Adrenal gland (tissue), 12 donors: Measurements from ENCODE around the gene SEMA3A. TPM values are rescaled to one million over a fixed set of nuclear protein-coding genes. Genes with fewer than 3 reads are reported as not detected.

Experiments
- DNase-seq, 7 donors: peaks; one replicate each; pipeline ENCODE4 v3.0.0-alpha.2; 2019 to 2020
- H3K27ac ChIP-seq, 5 donors: fragments of 200-600 bp; sonication (generic) in 4 of 5; 1 replicate in 3 of 5; 2 replicates in 2 of 5; pipeline versions ENCODE4 v1.5.1 to v1.8.0; 2016 to 2020; ENCODE audit warnings: mild to moderate bottlenecking in 1 of 5
- H3K27me3 ChIP-seq: fragments of 200-600 bp; 2 replicates; pipeline ENCODE4 v1.8.0; 2021
- H3K36me3 ChIP-seq, 2 donors: fragments of 200-600 bp; replicated peaks in 1 of 2; 1 replicate in 1 of 2; 2 replicates in 1 of 2; pipeline versions ENCODE4 v1.5.1 to v1.8.0; 2018 to 2022
- H3K4me1 ChIP-seq, 2 donors: fragments of 200-600 bp; replicated peaks in 1 of 2; 1 replicate in 1 of 2; 2 replicates in 1 of 2; pipeline versions ENCODE4 v1.5.1 to v1.8.0; 2018 to 2021
- H3K4me3 ChIP-seq, 4 donors: fragments of 200-600 bp; sonication (generic) in 3 of 4; one replicate each; pipeline ENCODE4 v1.5.1; 2016 to 2018
- H3K9me3 ChIP-seq, 3 donors: fragments of 200-600 bp; sonication (generic) in 1 of 3; replicated peaks in 1 of 3; 1 replicate in 2 of 3; 2 replicates in 1 of 3; pipeline versions ENCODE4 v1.5.1 to v1.8.0; 2016 to 2021
- CTCF ChIP-seq, 6 experiments: fragments of 450-650 bp in 4 of 6; fragments of 200-600 bp in 2 of 6; sonication (generic) in 1 of 6; IDR thresholded peaks; 1 replicate in 5 of 6; 2 replicates in 1 of 6; pipeline versions ENCODE4 v1.5.1 to v1.8.0; 2016 to 2021; ENCODE audit warnings: antibody characterized with exemption in 6 of 6, mild to moderate bottlenecking in 2 of 6, moderate library complexity in 1 of 6
- POLR2A ChIP-seq, 2 donors: fragments of 450-650 bp; IDR thresholded peaks; one replicate each; pipeline ENCODE4 v1.6.1; 2017; ENCODE audit warnings: antibody characterized with exemption in 2 of 2, mild to moderate bottlenecking in 2 of 2, moderate library complexity in 1 of 2
- WGBS, 4 donors: extraction: QIAGEN DNeasy Blood & Tissue Kit in 2 of 4; methylation state at CpG; one replicate each; pipeline versions ENCODE4 v1.1.5 to v1.1.7; 2013 to 2017; 5-methylcytosine and 5-hydroxymethylcytosine counted together
- intact Hi-C, 2 donors: fragments of 100-400 bp; cut with DNase I; formaldehyde crosslinking; loops; one replicate each; pipeline versions ENCODE4 v1.14.1 to v1.15.0; 2022 to 2023
- polyA plus RNA-seq, 3 donors: library from polyadenylated mRNA; stranded (reverse); fragments of 200-250 nt in 2 of 3; fragments of 350-450 nt in 1 of 3; fragmentation: Illumina TruSeq in 1 of 3; extraction: RNeasy Lipid Tissue Mini Kit (QIAGEN cat#74804) in 1 of 3; gene quantifications; one replicate each; pipeline ENCODE4 v1.2.3, GENCODE V29; 2013 to 2014
- total RNA-seq, 9 donors: library from RNA; depleted of rRNA in 4 of 9; stranded (reverse); fragments of >200 nt in 4 of 9; fragments of 120-200 nt in 1 of 9; fragmentation: NEBNext Ultra II Directional in 1 of 9; extraction: Animal tissue kit (Norgen Biotek cat#: 25700) in 1 of 9; gene quantifications; one replicate each; pipeline versions ENCODE4 v1.1.0 to v1.2.4, GENCODE V29; 2013 to 2023
- donor health status: healthy with polysubstance abuse.
- donor health status: Bipolar disorder and iron deficiency.
- donor health status: DM: yes; HTN: yes; CAD: no.
- donor health status: DM: no; HTN: no; CAD: no.
- donor health status: DM: no; HTN: no; CAD: no.
- donor health status: DM: yes; HTN: yes; CAD: no.

The SEMA3A gene
- total and polyA plus RNA-seq, 12 donors, result 0.24 to 17.5 (median 1.2) TPM

- H3K4me3 ChIP-seq, result no peak overlapping the region
- DNase-seq, result no peak
- H3K36me3 ChIP-seq, result no peaks in the 10 kb centered on the region
- H3K9me3 ChIP-seq, result no peaks in the 10 kb centered on the region
- no peak overlapping the region for H3K27ac ChIP-seq
- no peaks in the 10 kb centered on the region for H3K4me1 ChIP-seq
- 56 to 65% (median 63%) methylated on average over 3 of the region's 3 CpGs for WGBS, 4 donors
- intact Hi-C loops, result no loop called here
- no peaks in the 10 kb centered on the region for H3K27me3 ChIP-seq
- no peak for TF ChIP-seq POLR2A (IDR thresholded peaks at IDR 0.05)
- no peak for TF ChIP-seq CTCF (IDR thresholded peaks at IDR 0.05)
Observed at GRCh38 chr7:84236398-84236797, 41.8 kb upstream of the SEMA3A start.

GRCh38 chr7:84232646-84233045 is 38.1 kb upstream of the SEMA3A start:
- DNase-seq, result no peak
- intact Hi-C loops, result no loop called here
- no peak overlapping the region for H3K27ac ChIP-seq
- no peaks in the 10 kb centered on the region for H3K9me3 ChIP-seq
- no peaks in the 10 kb centered on the region for H3K36me3 ChIP-seq
- H3K4me1 ChIP-seq, result peaks cover 0 to 4% of the 10 kb centered on the region in 2 donors
- no peaks in the 10 kb centered on the region for H3K27me3 ChIP-seq
- TF ChIP-seq POLR2A (IDR thresholded peaks at IDR 0.05) (no peak), CTCF (IDR thresholded peaks at IDR 0.05) (no peak)
- H3K4me3 ChIP-seq, result no peak overlapping the region
- WGBS, 4 donors, result 24 to 33% (median 29%) methylated on average over 1 of the region's 1 CpG

- intact Hi-C loops, result no loop called here
Observed at GRCh38 chr7:84231157-84231556, 36.6 kb upstream of the SEMA3A start.

GRCh38 chr7:84230491-84230890 is 35.9 kb upstream of the SEMA3A start:
- no peak overlapping the region for H3K4me3 ChIP-seq
- no peak overlapping the region for H3K27ac ChIP-seq
- no peaks in the 10 kb centered on the region for H3K36me3 ChIP-seq
- peaks cover 0 to 4% of the 10 kb centered on the region in 2 donors for H3K4me1 ChIP-seq
- 82 to 89% (median 86%) methylated on average over 3 of the region's 3 CpGs for WGBS, 4 donors
- no peak for TF ChIP-seq POLR2A (IDR thresholded peaks at IDR 0.05)
- DNase-seq, result no peak
- intact Hi-C loops, result no loop called here
- no peaks in the 10 kb centered on the region for H3K27me3 ChIP-seq
- no peaks in the 10 kb centered on the region for H3K9me3 ChIP-seq

More at GRCh38 chr7:84231157-84231556, 36.6 kb upstream of the SEMA3A start:
- TF ChIP-seq CTCF (IDR thresholded peaks at IDR 0.05) (no peak), POLR2A (IDR thresholded peaks at IDR 0.05) (no peak)
- DNase-seq, result no peak
- H3K9me3 ChIP-seq, result no peaks in the 10 kb centered on the region
- no peaks in the 10 kb centered on the region for H3K27me3 ChIP-seq
- peaks cover 0 to 4% of the 10 kb centered on the region in 2 donors for H3K4me1 ChIP-seq
- H3K4me3 ChIP-seq, result no peak overlapping the region
- H3K27ac ChIP-seq, result no peak overlapping the region
- H3K36me3 ChIP-seq, result no peaks in the 10 kb centered on the region

GRCh38 chr7:84228526-84228925 is 33.9 kb upstream of the SEMA3A start:
- no peak overlapping the region for H3K27ac ChIP-seq
- no peaks in the 10 kb centered on the region for H3K9me3 ChIP-seq
- no peak overlapping the region for H3K4me3 ChIP-seq
- no peak for TF ChIP-seq CTCF (IDR thresholded peaks at IDR 0.05)
- TF ChIP-seq POLR2A (IDR thresholded peaks at IDR 0.05), result no peak
- no peaks in the 10 kb centered on the region for H3K27me3 ChIP-seq
- H3K4me1 ChIP-seq, result peaks cover 0 to 4% of the 10 kb centered on the region in 2 donors
- intact Hi-C loops, result no loop called here
- no peaks in the 10 kb centered on the region for H3K36me3 ChIP-seq
- 53 to 65% (median 58%) methylated on average over 2 of the region's 2 CpGs for WGBS, 4 donors
- DNase-seq, result no peak
